Vagina (tissue), 2 donors: ENCODE data around the gene TACR1. TPM values are rescaled to one million over a fixed set of nuclear protein-coding genes. Genes with fewer than 3 reads are reported as not detected.

Experiments
- DNase-seq, 2 donors: peaks; one replicate each; pipeline ENCODE4 v3.0.0-alpha.2; 2017; ENCODE audit errors: extremely low spot score in 2 of 2
- H3K27ac ChIP-seq: fragments of 200-600 bp; sonication (generic); one replicate; pipeline ENCODE4 v1.5.1; 2019
- H3K27me3 ChIP-seq: fragments of 200-600 bp; sonication (generic); one replicate; pipeline ENCODE4 v1.5.1; 2019
- H3K36me3 ChIP-seq, 2 donors: fragments of 200-600 bp; sonication (generic); one replicate each; pipeline ENCODE4 v1.5.1; 2017 to 2019
- H3K4me1 ChIP-seq: fragments of 200-600 bp; sonication (generic); one replicate; pipeline ENCODE4 v1.5.1; 2019
- H3K4me3 ChIP-seq, 2 donors: fragments of 200-600 bp; sonication (generic); 1 replicate in 1 of 2; 2 replicates in 1 of 2; pipeline ENCODE4 v1.5.1; 2016 to 2019
- H3K9me3 ChIP-seq: fragments of 200-600 bp; sonication (generic); one replicate; pipeline ENCODE4 v1.5.1; 2019
- POLR2A ChIP-seq, 2 donors: fragments of 450-650 bp; IDR thresholded peaks; one replicate each; pipeline ENCODE4 v1.6.1; 2017; ENCODE audit warnings: antibody characterized with exemption in 2 of 2, mild to moderate bottlenecking in 2 of 2, moderate library complexity in 2 of 2
- POLR2AphosphoS5 ChIP-seq, 2 donors: sonication (generic); formaldehyde crosslinking; IDR thresholded peaks; one replicate each; pipeline ENCODE4 v1.9.0; 2017; ENCODE audit warnings: antibody characterized with exemption in 2 of 2, mild to moderate bottlenecking in 2 of 2, low read depth in 1 of 2; ENCODE audit not compliant: insufficient read depth in 1 of 2
- intact Hi-C: fragments of 100-400 bp; cut with DNase I; formaldehyde crosslinking; loops from one replicate; pipeline ENCODE4 v1.15.1; 2023
- total RNA-seq: library from RNA; depleted of rRNA; stranded (reverse); fragments of >200 nt; gene quantifications from one replicate; pipeline ENCODE4 v1.2.3, GENCODE V29; 2016
- TF ChIP-seq, protein P1 (sequence below), 3 experiments: fragments of 450-650 bp in 2 of 3; fragments of 200-600 bp in 1 of 3; sonication (generic) in 1 of 3; IDR thresholded peaks; one replicate each; pipeline ENCODE4 v1.5.1; 2017 to 2019; ENCODE audit warnings: antibody characterized with exemption in 3 of 3, mild to moderate bottlenecking in 2 of 3, moderate library complexity in 2 of 3

TACR1 gene
- total RNA-seq, 1 donor from 2014 or later, result 8.3 TPM

DNA sequence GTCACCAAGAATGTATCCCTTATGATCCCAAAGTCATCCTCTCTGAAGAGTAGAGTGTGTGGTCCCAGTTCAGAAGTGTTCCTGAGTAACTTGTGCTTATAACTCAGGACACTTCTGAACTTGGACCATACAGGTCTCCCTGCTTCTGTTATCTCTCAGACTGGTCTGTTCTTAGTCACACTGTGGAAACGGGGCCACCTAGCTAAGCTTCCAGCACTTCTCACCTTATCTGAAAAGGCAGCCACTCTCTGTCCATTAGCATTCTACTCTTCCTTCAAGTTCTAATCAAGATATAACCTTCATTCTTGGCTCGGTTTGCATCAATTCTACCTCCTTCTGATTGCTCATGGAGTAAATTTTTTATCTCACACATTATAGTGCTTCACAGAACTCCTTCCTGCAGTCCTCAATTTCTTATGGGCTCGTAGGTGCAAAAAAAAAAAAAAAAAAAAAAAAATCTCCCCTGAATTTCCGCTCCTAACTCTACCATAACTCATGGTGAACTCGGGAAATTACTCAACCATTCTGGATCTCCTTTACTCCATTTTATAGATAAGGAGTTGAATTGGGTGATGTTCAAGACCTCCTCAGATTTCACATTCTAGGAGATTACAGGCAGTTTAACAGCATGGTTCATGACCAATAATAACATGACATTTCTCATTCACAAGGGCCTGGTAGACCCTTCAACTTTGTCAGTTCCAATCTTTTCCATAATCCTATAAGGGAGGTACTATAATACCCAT, 108.4 kb downstream of the TACR1 start:
- Histone ChIP-seq H3K27ac (no peak overlapping the region), H3K4me3 (no peak overlapping the region), H3K4me1 (no peaks in the 10 kb centered on the region), H3K9me3 (no peaks in the 10 kb centered on the region), H3K27me3 (no peaks in the 10 kb centered on the region), H3K36me3 (no peaks in the 10 kb centered on the region)
- intact Hi-C loops, result no loop called here
- no peak for DNase-seq
- TF ChIP-seq POLR2AphosphoS5 (IDR thresholded peaks at IDR 0.05; ENCODE audit: insufficient read depth in 1 of 2, low read depth in 1 of 2) (no peak), POLR2A (IDR thresholded peaks at IDR 0.05) (no peak)
- TF ChIP-seq, protein P1, sequence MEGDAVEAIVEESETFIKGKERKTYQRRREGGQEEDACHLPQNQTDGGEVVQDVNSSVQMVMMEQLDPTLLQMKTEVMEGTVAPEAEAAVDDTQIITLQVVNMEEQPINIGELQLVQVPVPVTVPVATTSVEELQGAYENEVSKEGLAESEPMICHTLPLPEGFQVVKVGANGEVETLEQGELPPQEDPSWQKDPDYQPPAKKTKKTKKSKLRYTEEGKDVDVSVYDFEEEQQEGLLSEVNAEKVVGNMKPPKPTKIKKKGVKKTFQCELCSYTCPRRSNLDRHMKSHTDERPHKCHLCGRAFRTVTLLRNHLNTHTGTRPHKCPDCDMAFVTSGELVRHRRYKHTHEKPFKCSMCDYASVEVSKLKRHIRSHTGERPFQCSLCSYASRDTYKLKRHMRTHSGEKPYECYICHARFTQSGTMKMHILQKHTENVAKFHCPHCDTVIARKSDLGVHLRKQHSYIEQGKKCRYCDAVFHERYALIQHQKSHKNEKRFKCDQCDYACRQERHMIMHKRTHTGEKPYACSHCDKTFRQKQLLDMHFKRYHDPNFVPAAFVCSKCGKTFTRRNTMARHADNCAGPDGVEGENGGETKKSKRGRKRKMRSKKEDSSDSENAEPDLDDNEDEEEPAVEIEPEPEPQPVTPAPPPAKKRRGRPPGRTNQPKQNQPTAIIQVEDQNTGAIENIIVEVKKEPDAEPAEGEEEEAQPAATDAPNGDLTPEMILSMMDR (IDR thresholded peaks at IDR 0.05), result no peak

DNA sequence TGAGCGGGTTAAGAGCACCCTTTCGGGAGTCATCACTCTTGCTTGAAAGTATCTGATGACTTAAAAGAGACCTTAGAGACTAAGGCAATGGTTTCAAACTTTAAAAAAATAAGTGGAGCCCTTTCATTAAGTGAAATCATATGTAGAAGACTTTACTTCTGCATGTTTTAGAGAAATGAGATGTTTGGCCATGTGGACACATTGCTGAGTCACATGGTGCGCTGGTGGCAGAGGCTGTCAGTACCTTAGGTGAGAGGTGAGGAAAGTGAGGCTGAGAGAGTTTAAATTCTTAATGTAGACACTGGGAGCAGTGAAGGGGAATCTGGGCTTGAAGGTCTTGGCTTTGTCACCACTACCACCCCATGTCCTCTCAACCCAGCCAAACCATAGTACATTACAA, 109.8 kb downstream of the TACR1 start:
- Histone ChIP-seq H3K9me3 (no peaks in the 10 kb centered on the region), H3K4me3 (no peak overlapping the region), H3K27ac (no peak overlapping the region), H3K4me1 (no peaks in the 10 kb centered on the region), H3K36me3 (no peaks in the 10 kb centered on the region), H3K27me3 (no peaks in the 10 kb centered on the region)
- TF ChIP-seq, protein P1 (IDR thresholded peaks at IDR 0.05), result no peak
- TF ChIP-seq POLR2AphosphoS5 (IDR thresholded peaks at IDR 0.05; ENCODE audit: insufficient read depth in 1 of 2, low read depth in 1 of 2) (no peak), POLR2A (IDR thresholded peaks at IDR 0.05) (no peak)
- intact Hi-C loops, result no loop called here
- DNase-seq, result no peak

DNA sequence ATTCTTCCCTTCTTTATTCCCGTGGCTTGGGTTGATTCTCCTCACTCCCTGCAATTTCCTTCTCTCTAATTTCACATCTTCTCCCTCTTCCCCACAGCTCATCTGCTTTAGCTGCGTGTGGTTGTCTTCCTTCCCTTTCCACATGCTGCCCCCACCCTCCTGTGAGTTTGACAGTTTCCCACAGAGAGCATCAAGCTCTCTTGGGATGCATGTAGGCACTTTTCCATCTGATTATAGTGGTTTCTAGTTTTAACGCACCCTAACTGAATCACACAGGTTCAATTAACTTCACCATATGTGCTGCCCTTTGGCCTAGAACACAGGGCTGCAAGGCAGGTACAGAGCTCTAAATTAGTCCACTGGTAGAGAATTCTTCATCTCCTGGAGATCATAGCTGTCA, 110.5 kb downstream of the TACR1 start:
- H3K4me3 ChIP-seq, result no peak overlapping the region
- intact Hi-C loops, result no loop called here
- no peak overlapping the region for H3K27ac ChIP-seq
- H3K27me3 ChIP-seq, result no peaks in the 10 kb centered on the region
- no peak for TF ChIP-seq POLR2AphosphoS5 (IDR thresholded peaks at IDR 0.05; ENCODE audit: insufficient read depth in 1 of 2, low read depth in 1 of 2)
- TF ChIP-seq POLR2A (IDR thresholded peaks at IDR 0.05), result no peak
- TF ChIP-seq, protein P1 (IDR thresholded peaks at IDR 0.05), result no peak
- no peaks in the 10 kb centered on the region for H3K4me1 ChIP-seq
- H3K36me3 ChIP-seq, result no peaks in the 10 kb centered on the region
- H3K9me3 ChIP-seq, result no peaks in the 10 kb centered on the region
- no peak for DNase-seq

DNA sequence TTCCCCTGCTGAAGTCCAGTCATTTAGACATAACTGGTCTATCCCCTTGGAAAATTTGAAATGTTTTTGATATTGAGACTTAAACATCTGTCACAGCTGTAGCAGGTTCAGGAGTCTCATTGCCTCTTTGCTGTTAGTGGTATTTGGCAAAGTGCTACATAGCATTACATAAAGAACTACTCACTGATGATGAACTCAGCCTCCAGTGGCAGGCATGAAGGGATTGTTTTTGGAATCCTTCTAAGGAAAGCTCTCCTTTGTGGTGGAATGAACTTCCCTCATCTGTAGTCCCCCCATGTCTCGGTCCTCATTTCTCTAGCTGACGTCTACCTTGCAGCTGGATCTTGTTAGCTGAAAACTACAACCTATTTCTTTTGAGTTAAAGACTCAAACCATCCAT, 111.6 kb downstream of the TACR1 start:
- DNase-seq, result no peak

DNA sequence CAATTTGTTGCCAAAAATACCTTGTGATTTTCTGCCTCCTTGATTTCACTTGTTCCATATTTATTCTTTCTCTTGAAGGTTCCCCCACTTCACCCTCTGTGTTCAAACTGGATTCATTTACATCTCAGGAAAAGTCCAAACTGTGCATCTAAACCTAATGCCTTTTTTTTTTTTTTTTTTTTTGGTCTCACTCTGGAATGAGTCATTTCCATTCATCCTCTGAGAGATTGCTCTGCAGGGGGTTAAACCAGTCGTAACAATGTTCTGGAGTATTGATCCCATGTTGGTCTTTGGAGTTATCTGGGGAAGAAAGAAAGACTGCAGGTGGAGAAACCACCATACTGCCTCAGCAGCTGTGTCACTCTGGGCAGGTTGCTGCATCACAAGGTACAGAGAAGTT, 119.7 kb downstream of the TACR1 start:
- TF ChIP-seq POLR2A (IDR thresholded peaks at IDR 0.05) (no peak), POLR2AphosphoS5 (IDR thresholded peaks at IDR 0.05; ENCODE audit: insufficient read depth in 1 of 2, low read depth in 1 of 2) (no peak)
- TF ChIP-seq, protein P1 (IDR thresholded peaks at IDR 0.05), result no peak
- H3K4me1 ChIP-seq, result no peaks in the 10 kb centered on the region

More for the DNA sequence above, 111.6 kb downstream of the TACR1 start:
- Histone ChIP-seq H3K27me3 (no peaks in the 10 kb centered on the region), H3K4me1 (no peaks in the 10 kb centered on the region), H3K36me3 (no peaks in the 10 kb centered on the region), H3K9me3 (no peaks in the 10 kb centered on the region), H3K4me3 (no peak overlapping the region), H3K27ac (no peak overlapping the region)
- TF ChIP-seq, protein P1 (IDR thresholded peaks at IDR 0.05), result no peak
- TF ChIP-seq POLR2A (IDR thresholded peaks at IDR 0.05) (no peak), POLR2AphosphoS5 (IDR thresholded peaks at IDR 0.05; ENCODE audit: insufficient read depth in 1 of 2, low read depth in 1 of 2) (no peak)
- intact Hi-C loops, result no loop called here

More for the DNA sequence above, 119.7 kb downstream of the TACR1 start:
- Histone ChIP-seq H3K36me3 (no peaks in the 10 kb centered on the region), H3K4me3 (no peak overlapping the region), H3K9me3 (no peaks in the 10 kb centered on the region), H3K27me3 (no peaks in the 10 kb centered on the region), H3K27ac (no peak overlapping the region)
- intact Hi-C loops, result no loop called here
- no peak for DNase-seq
